ENCODE measurements around the gene FOXM1.

FOXM1 gene

GRCh38 chr12:2877047-2877952, at the start of gene FOXM1, which contains the start of gene RHNO1:
FOXM1 (minus strand) TSS chr12:2877174; CDS start chr12:2874478, 2,696 bp downstream.
RHNO1 (plus strand) TSS chr12:2877223; CDS start chr12:2885367, 8,144 bp downstream.
- peak; percentile 89 for DNase-seq

- no peak for DNase-seq
These were observed 48.5 kb upstream of the FOXM1 start for GRCh38 chr12:2925322-2925995.

- DNase-seq = no peak
These were observed 47.0 kb upstream of the FOXM1 start for GRCh38 chr12:2924019-2924418.

GRCh38 chr12:2923057-2923456, 46.1 kb upstream of the FOXM1 start:
- no peak for DNase-seq

GRCh38 chr12:2922329-2922728, 45.4 kb upstream of the FOXM1 start:
- DNase-seq = no peak

GRCh38 chr12:2919249-2919648, 42.3 kb upstream of the FOXM1 start:
- DNase-seq = no peak

- no peak for DNase-seq
These were observed 35.2 kb upstream of the FOXM1 start for GRCh38 chr12:2912216-2912575.

- DNase-seq = no peak
These were observed 27.3 kb upstream of the FOXM1 start for GRCh38 chr12:2904260-2904659.

- DNase-seq = no peak
These were observed 25.4 kb upstream of the FOXM1 start for GRCh38 chr12:2902272-2902880.

GRCh38 chr12:2900642-2901041, 23.7 kb upstream of the FOXM1 start:
- DNase-seq = no peak

- no peak for DNase-seq
These were observed 20.4 kb upstream of the FOXM1 start for GRCh38 chr12:2897418-2897817.

- no peak for DNase-seq
These were observed 18.5 kb upstream of the FOXM1 start for GRCh38 chr12:2895511-2895910.

GRCh38 chr12:2895051-2895451, 18.1 kb upstream of the FOXM1 start:
- no peak for DNase-seq

GRCh38 chr12:2893007-2893406, 16.0 kb upstream of the FOXM1 start:
- no peak for DNase-seq

GRCh38 chr12:2892246-2892645, 15.3 kb upstream of the FOXM1 start:
- no peak for DNase-seq

- peak; percentile 42 for DNase-seq
These were observed 14.5 kb upstream of the FOXM1 start for GRCh38 chr12:2891240-2892053.

GRCh38 chr12:2890388-2891239, 13.6 kb upstream of the FOXM1 start, which contains the start of gene TULP3:
TULP3 (plus strand) TSS chr12:2890891; CDS start chr12:2890948, 57 bp downstream.
- peak; percentile 99 for DNase-seq

- no peak for DNase-seq
These were observed 13.0 kb upstream of the FOXM1 start for GRCh38 chr12:2890001-2890387.

- no peak for DNase-seq
These were observed 9.9 kb upstream of the FOXM1 start for GRCh38 chr12:2886768-2887450.

- no peak for DNase-seq
These were observed 7.8 kb upstream of the FOXM1 start for GRCh38 chr12:2884810-2885209.

GRCh38 chr12:2879853-2880252, 2.9 kb upstream of the FOXM1 start:
- DNase-seq = no peak
